HG02759 (cell line): ENCODE measurements around the gene IGLL5.

Experiments used
- ATAC-seq: cut with Tn5 transposase; IDR thresholded peaks from one replicate; pipeline ENCODE4 v1.9.1; 2021; ENCODE audit warnings: mild to moderate bottlenecking, moderate library complexity; ENCODE audit not compliant: unreplicated experiment

Gene IGLL5

GRCh38 chr22:22936915-22937656, 49.5 kb downstream of the IGLL5 start:
- ATAC-seq = no peak

GRCh38 chr22:22937894-22938480, 50.4 kb downstream of the IGLL5 start:
- ATAC-seq = no peak

- ATAC-seq = no peak
Measured at GRCh38 chr22:22938672-22939587, 51.3 kb downstream of the IGLL5 start.

GRCh38 chr22:22939588-22940368, 52.2 kb downstream of the IGLL5 start:
- ATAC-seq = no peak

- ATAC-seq = no peak
Measured at GRCh38 chr22:22940961-22941605, 53.5 kb downstream of the IGLL5 start.

- ATAC-seq = no peak
Measured at GRCh38 chr22:22941831-22942510, 54.4 kb downstream of the IGLL5 start.

GRCh38 chr22:22942511-22943329, 55.1 kb downstream of the IGLL5 start:
- ATAC-seq = peak; percentile 55

- ATAC-seq = no peak
Measured at GRCh38 chr22:22943521-22944267, 56.1 kb downstream of the IGLL5 start.

GRCh38 chr22:22944268-22944985, 56.8 kb downstream of the IGLL5 start:
- ATAC-seq = no peak

GRCh38 chr22:22945195-22945594, 57.6 kb downstream of the IGLL5 start:
- no peak for ATAC-seq
